Activated T-cell treated with anti-CD3 and anti-CD28 coated beads for 24 hours (primary cell): Measurements from ENCODE around the gene VPS29.
A peak's percentile ranks its signal among the peaks of the same experiment; 100 is the strongest.
"Not testable (repeated sequence)": the region's sequence is repeated elsewhere in the genome, so short reads cannot be mapped to it uniquely, and the experiment has no call there.

ENCODE experiments used
- DNase-seq: peaks from one replicate; pipeline ENCODE4 v3.0.0-alpha.2; 2020; ENCODE audit warnings: low read depth

Gene VPS29

GRCh38 chr12:110501752-110502738 is at the start of gene VPS29, which contains the start of gene RAD9B:
TSS of gene VPS29 (minus strand) at chr12:110502111. CDS start at chr12:110502051, 60 bp downstream.
TSS of gene RAD9B (plus strand) at chr12:110502331. CDS start at chr12:110502338, 7 bp downstream.
- DNase-seq: peak; percentile 98

- DNase-seq: no peak
Observed at GRCh38 chr12:110550981-110551380, 49.1 kb upstream of the VPS29 start.

- DNase-seq: no peak
Observed at GRCh38 chr12:110549716-110550115, 47.8 kb upstream of the VPS29 start.

- DNase-seq: no peak
Observed at GRCh38 chr12:110548678-110549077, 46.8 kb upstream of the VPS29 start.

GRCh38 chr12:110547090-110547489 is 45.2 kb upstream of the VPS29 start:
- no peak for DNase-seq

GRCh38 chr12:110546339-110546738 is 44.4 kb upstream of the VPS29 start:
- DNase-seq: no peak

GRCh38 chr12:110545812-110546211 is 43.9 kb upstream of the VPS29 start:
- DNase-seq: no peak

- not testable (repeated sequence) for DNase-seq
Observed at GRCh38 chr12:110545259-110545658, 43.3 kb upstream of the VPS29 start.

- no peak for DNase-seq
Observed at GRCh38 chr12:110543965-110544364, 42.1 kb upstream of the VPS29 start.

- DNase-seq: no peak
Observed at GRCh38 chr12:110543252-110543959, 41.5 kb upstream of the VPS29 start.

GRCh38 chr12:110540048-110540447 is 38.1 kb upstream of the VPS29 start:
- DNase-seq: no peak

GRCh38 chr12:110538869-110539622 is 37.1 kb upstream of the VPS29 start:
- DNase-seq: no peak

- DNase-seq: no peak
Observed at GRCh38 chr12:110537605-110538409, 35.9 kb upstream of the VPS29 start.

- no peak for DNase-seq
Observed at GRCh38 chr12:110536834-110537604, 35.1 kb upstream of the VPS29 start.

GRCh38 chr12:110534811-110535210 is 32.9 kb upstream of the VPS29 start:
- no peak for DNase-seq

GRCh38 chr12:110533607-110534006 is 31.7 kb upstream of the VPS29 start:
- no peak for DNase-seq

- no peak for DNase-seq
Observed at GRCh38 chr12:110532644-110533043, 30.7 kb upstream of the VPS29 start.

GRCh38 chr12:110531741-110532333 is 29.9 kb upstream of the VPS29 start:
- DNase-seq: no peak

- no peak for DNase-seq
Observed at GRCh38 chr12:110530511-110530910, 28.6 kb upstream of the VPS29 start.

- no peak for DNase-seq
Observed at GRCh38 chr12:110528277-110528839, 26.4 kb upstream of the VPS29 start.
